ENCODE measurements around the gene CDH4. TPM values are rescaled to one million over a fixed set of nuclear protein-coding genes. Genes with fewer than 3 reads are reported as not detected.

Gene CDH4
- total RNA-seq, 1 experiment from 2014 or later: 3.8 TPM

GRCh38 chr20:61763740-61764400, 511.8 kb downstream of the CDH4 start:
- DNase-seq (ENCODE audit: low read depth): no peak

- DNase-seq (ENCODE audit: low read depth): no peak
Measured at GRCh38 chr20:61764471-61765025, 512.5 kb downstream of the CDH4 start.

- DNase-seq (ENCODE audit: low read depth): no peak
Measured at GRCh38 chr20:61765081-61765870, 513.2 kb downstream of the CDH4 start.

GRCh38 chr20:61765871-61766654, 514.0 kb downstream of the CDH4 start:
- DNase-seq (ENCODE audit: low read depth): no peak

- DNase-seq (ENCODE audit: low read depth): no peak
Measured at GRCh38 chr20:61766921-61767610, 515.0 kb downstream of the CDH4 start.

GRCh38 chr20:61767761-61768494, 515.9 kb downstream of the CDH4 start:
- DNase-seq (ENCODE audit: low read depth): no peak

GRCh38 chr20:61768571-61769285, 516.7 kb downstream of the CDH4 start:
- DNase-seq (ENCODE audit: low read depth): no peak

- no peak for DNase-seq (ENCODE audit: low read depth)
Measured at GRCh38 chr20:61769286-61769832, 517.3 kb downstream of the CDH4 start.

GRCh38 chr20:61770113-61770585, 518.1 kb downstream of the CDH4 start:
- no peak for DNase-seq (ENCODE audit: low read depth)

- no peak for DNase-seq (ENCODE audit: low read depth)
Measured at GRCh38 chr20:61771805-61772350, 519.8 kb downstream of the CDH4 start.

GRCh38 chr20:61772828-61773631, 521.0 kb downstream of the CDH4 start:
- no peak for DNase-seq (ENCODE audit: low read depth)

GRCh38 chr20:61773926-61774587, 522.0 kb downstream of the CDH4 start:
- no peak for DNase-seq (ENCODE audit: low read depth)

GRCh38 chr20:61775423-61775822, 523.4 kb downstream of the CDH4 start:
- DNase-seq (ENCODE audit: low read depth): no peak

- no peak for DNase-seq (ENCODE audit: low read depth)
Measured at GRCh38 chr20:61776491-61777075, 524.5 kb downstream of the CDH4 start.

GRCh38 chr20:61777773-61778494, 525.9 kb downstream of the CDH4 start:
- DNase-seq (ENCODE audit: low read depth): no peak

GRCh38 chr20:61778495-61778863, 526.4 kb downstream of the CDH4 start:
- no peak for DNase-seq (ENCODE audit: low read depth)

Data from Daoy (cell line).